Adipose tissue (tissue), 3 donors: Measurements from ENCODE around the gene RB1. TPM values are rescaled to one million over a fixed set of nuclear protein-coding genes. Genes with fewer than 3 reads are reported as not detected.

ENCODE experiments used
- H3K27ac ChIP-seq: one replicate; pipeline ENCODE4 v1.5.1; 2013; ENCODE audit warnings: low read depth, low read length
- WGBS, 3 donors: extraction: QIAGEN DNeasy Blood & Tissue Kit; methylation state at CpG; one replicate each; pipeline ENCODE4 v1.1.7; 2013; 5-methylcytosine and 5-hydroxymethylcytosine counted together
- polyA plus RNA-seq, 3 donors: library from polyadenylated mRNA; stranded (reverse); fragments of 200-250 nt; gene quantifications; one replicate each; pipeline ENCODE4 v1.2.3, GENCODE V29; 2013
- donor health status: healthy with polysubstance abuse.
- donor health status: Bipolar disorder and iron deficiency.
- donor health status: healthy.

RB1 gene
- polyA plus RNA-seq: 10 to 100 TPM in 2 of 3 donors, 1 to 10 TPM in 1; 5.7 to 16.8 (median 13.2) TPM

GRCh38 chr13:48303359-48304142 lies at the start of gene RB1:
Gene RB1, plus strand, starts transcription at chr13:48303751. Its CDS starts 162 bp downstream, at chr13:48303913.
- 0% methylated on average over 88 to 96 of the region's 96 CpGs for WGBS, 3 donors
- peak within 1 kb of the TSS; percentile 94 for H3K27ac ChIP-seq

- 48 to 85% (median 70%) methylated on average over 2 of the region's 2 CpGs for WGBS, 3 donors
- no peak overlapping the region for H3K27ac ChIP-seq
Observed at GRCh38 chr13:48253849-48254248, 49.7 kb upstream of the RB1 start.

- H3K27ac ChIP-seq: no peak overlapping the region
- 92 to 95% (median 95%) methylated on average over 13 of the region's 13 CpGs for WGBS, 3 donors
Observed at GRCh38 chr13:48255090-48255489, 48.5 kb upstream of the RB1 start.

- WGBS, 3 donors: 56 to 68% (median 59%) methylated on average over 1 of the region's 1 CpG
- no peak overlapping the region for H3K27ac ChIP-seq
Observed at GRCh38 chr13:48255954-48256353, 47.6 kb upstream of the RB1 start.

- no peak overlapping the region for H3K27ac ChIP-seq
Observed at GRCh38 chr13:48258002-48258401, 45.5 kb upstream of the RB1 start.

- no peak overlapping the region for H3K27ac ChIP-seq
- WGBS, 3 donors: 67 to 94% (median 88%) methylated on average over 3 of the region's 3 CpGs
Observed at GRCh38 chr13:48258430-48258829, 45.1 kb upstream of the RB1 start.

GRCh38 chr13:48260970-48261369 lies 42.6 kb upstream of the RB1 start:
- 71 to 82% (median 74%) methylated on average over 4 of the region's 4 CpGs for WGBS, 3 donors

GRCh38 chr13:48263196-48263595 lies 40.4 kb upstream of the RB1 start:
- 94 to 100% (median 100%) methylated on average over 1 of the region's 1 CpG for WGBS, 3 donors
- no peak overlapping the region for H3K27ac ChIP-seq

More at GRCh38 chr13:48260970-48261369, 42.6 kb upstream of the RB1 start:
- H3K27ac ChIP-seq: no peak overlapping the region

- WGBS, 3 donors: 88 to 97% (median 96%) methylated on average over 2 of the region's 2 CpGs
- H3K27ac ChIP-seq: no peak overlapping the region
Observed at GRCh38 chr13:48264058-48264457, 39.5 kb upstream of the RB1 start.

- WGBS, 3 donors: 68 to 95% (median 77%) methylated on average over 8 of the region's 8 CpGs
- no peak overlapping the region for H3K27ac ChIP-seq
Observed at GRCh38 chr13:48265217-48265815, 38.2 kb upstream of the RB1 start.

GRCh38 chr13:48266150-48266549 lies 37.4 kb upstream of the RB1 start:
- H3K27ac ChIP-seq: no peak overlapping the region

GRCh38 chr13:48266701-48267639 lies 36.6 kb upstream of the RB1 start:
- no peak overlapping the region for H3K27ac ChIP-seq
- 85 to 95% (median 87%) methylated on average over 2 of the region's 2 CpGs for WGBS, 3 donors

GRCh38 chr13:48268019-48268418 lies 35.5 kb upstream of the RB1 start:
- WGBS, 3 donors: 93 to 95% (median 93%) methylated on average over 4 of the region's 4 CpGs
- H3K27ac ChIP-seq: no peak overlapping the region

GRCh38 chr13:48273346-48273745 lies 30.2 kb upstream of the RB1 start:
- 75 to 94% (median 93%) methylated on average over 4 of the region's 4 CpGs for WGBS, 3 donors
- H3K27ac ChIP-seq: no peak overlapping the region

- WGBS, 3 donors: 85 to 92% (median 87%) methylated on average over 4 of the region's 4 CpGs
- no peak overlapping the region for H3K27ac ChIP-seq
Observed at GRCh38 chr13:48275507-48275906, 28.0 kb upstream of the RB1 start.

- no peak overlapping the region for H3K27ac ChIP-seq
- 39 to 48% (median 44%) methylated on average over 2 of the region's 2 CpGs for WGBS, 3 donors
Observed at GRCh38 chr13:48278806-48279205, 24.7 kb upstream of the RB1 start.

- H3K27ac ChIP-seq: no peak overlapping the region
- 59 to 68% (median 66%) methylated on average over 1 of the region's 1 CpG for WGBS, 3 donors
Observed at GRCh38 chr13:48281556-48281955, 22.0 kb upstream of the RB1 start.

- no peak overlapping the region for H3K27ac ChIP-seq
- WGBS, 3 donors: 28 to 74% (median 58%) methylated on average over 2 of the region's 2 CpGs
Observed at GRCh38 chr13:48291730-48292129, 11.8 kb upstream of the RB1 start.

- H3K27ac ChIP-seq: no peak overlapping the region
- WGBS, 3 donors: 42 to 86% (median 76%) methylated on average over 4 of the region's 4 CpGs
Observed at GRCh38 chr13:48292650-48293049, 10.9 kb upstream of the RB1 start.
